OCI-LY7 (cell line): Measurements from ENCODE around the gene TRIM9.

ENCODE experiments used
- EZH2phosphoT487 ChIP-seq: fragments of 200-600 bp; sonication (generic); IDR thresholded peaks from 2 replicates; pipeline ENCODE4 v1.6.1; 2018; ENCODE audit warnings: low read depth, borderline replicate concordance, mild to moderate bottlenecking, mixed run types, antibody characterized with exemption, low read length, moderate library complexity, mixed read lengths
- TF ChIP-seq, protein P1 (sequence below): fragments of 200-600 bp; sonication (generic); conservative IDR thresholded peaks from 2 replicates; pipeline ENCODE4 v1.5.1; 2014; ENCODE audit warnings: mild to moderate bottlenecking, antibody characterized with exemption, low read length, moderate library complexity, mixed read lengths

DNA sequence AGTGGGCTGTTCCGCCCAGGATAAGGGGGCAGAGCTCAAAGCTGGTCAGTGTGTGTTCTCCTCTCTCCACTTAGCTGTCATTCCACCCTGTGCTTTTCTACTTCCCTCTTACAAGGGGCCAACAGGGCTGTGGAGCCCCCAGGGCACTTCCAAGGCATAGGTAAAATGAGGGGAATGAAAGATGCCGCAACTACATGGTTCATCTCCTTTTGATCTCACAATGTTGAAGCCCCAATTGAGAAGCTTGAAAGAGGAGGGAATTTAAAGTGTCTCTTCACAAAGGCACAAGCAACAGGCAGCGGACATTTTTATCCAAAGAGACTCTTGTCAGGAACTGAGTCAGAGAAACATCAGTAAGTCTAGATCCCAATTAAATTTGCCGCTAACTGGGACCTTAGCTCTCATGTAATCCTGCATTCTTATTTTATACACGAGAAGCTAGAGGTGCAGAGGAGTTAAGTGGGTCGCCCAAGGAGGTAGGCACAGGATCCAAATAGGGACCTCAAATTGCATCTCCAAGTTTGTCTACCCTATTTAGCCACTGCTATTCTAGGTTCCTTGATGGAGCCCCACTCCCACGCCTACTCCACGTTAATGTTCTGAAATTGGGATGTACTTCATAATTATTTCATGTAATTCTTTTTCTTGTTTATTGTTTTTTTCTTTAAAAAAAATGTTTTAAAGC is 20.1 kb downstream of the TRIM9 start:
- TF ChIP-seq, protein P1, sequence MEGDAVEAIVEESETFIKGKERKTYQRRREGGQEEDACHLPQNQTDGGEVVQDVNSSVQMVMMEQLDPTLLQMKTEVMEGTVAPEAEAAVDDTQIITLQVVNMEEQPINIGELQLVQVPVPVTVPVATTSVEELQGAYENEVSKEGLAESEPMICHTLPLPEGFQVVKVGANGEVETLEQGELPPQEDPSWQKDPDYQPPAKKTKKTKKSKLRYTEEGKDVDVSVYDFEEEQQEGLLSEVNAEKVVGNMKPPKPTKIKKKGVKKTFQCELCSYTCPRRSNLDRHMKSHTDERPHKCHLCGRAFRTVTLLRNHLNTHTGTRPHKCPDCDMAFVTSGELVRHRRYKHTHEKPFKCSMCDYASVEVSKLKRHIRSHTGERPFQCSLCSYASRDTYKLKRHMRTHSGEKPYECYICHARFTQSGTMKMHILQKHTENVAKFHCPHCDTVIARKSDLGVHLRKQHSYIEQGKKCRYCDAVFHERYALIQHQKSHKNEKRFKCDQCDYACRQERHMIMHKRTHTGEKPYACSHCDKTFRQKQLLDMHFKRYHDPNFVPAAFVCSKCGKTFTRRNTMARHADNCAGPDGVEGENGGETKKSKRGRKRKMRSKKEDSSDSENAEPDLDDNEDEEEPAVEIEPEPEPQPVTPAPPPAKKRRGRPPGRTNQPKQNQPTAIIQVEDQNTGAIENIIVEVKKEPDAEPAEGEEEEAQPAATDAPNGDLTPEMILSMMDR = no peak
- no peak for TF ChIP-seq EZH2phosphoT487
